Epithelial cell of proximal tubule (primary cell): ENCODE measurements around the gene SP8. TPM values are rescaled to one million over a fixed set of nuclear protein-coding genes. Genes with fewer than 3 reads are reported as not detected.

Source experiments
- DNase-seq: peaks from one replicate; pipeline ENCODE4 v3.0.0-alpha.2; 2011; ENCODE audit warnings: low read depth
- H3K4me3 ChIP-seq: 2 replicates; pipeline ENCODE4 v1.5.1; 2011; ENCODE audit warnings: low read depth, mild to moderate bottlenecking, low read length
- CTCF ChIP-seq: conservative IDR thresholded peaks from 2 replicates; pipeline ENCODE4 v1.5.1; 2012; ENCODE audit warnings: low read depth, mild to moderate bottlenecking, low read length
- total RNA-seq: library from RNA; depleted of rRNA; stranded (reverse); fragments of >200 nt; gene quantifications from 2 replicates; pipeline ENCODE4 v1.2.3, GENCODE V29; 2015

The SP8 gene
- total RNA-seq, 1 donor from 2014 or later: not detected

- TF ChIP-seq CTCF: no peak
- DNase-seq: no peak
- no peak overlapping the region for H3K4me3 ChIP-seq
These were observed 12.0 kb upstream of the SP8 start for GRCh38 chr7:20798694-20799121.

DNA sequence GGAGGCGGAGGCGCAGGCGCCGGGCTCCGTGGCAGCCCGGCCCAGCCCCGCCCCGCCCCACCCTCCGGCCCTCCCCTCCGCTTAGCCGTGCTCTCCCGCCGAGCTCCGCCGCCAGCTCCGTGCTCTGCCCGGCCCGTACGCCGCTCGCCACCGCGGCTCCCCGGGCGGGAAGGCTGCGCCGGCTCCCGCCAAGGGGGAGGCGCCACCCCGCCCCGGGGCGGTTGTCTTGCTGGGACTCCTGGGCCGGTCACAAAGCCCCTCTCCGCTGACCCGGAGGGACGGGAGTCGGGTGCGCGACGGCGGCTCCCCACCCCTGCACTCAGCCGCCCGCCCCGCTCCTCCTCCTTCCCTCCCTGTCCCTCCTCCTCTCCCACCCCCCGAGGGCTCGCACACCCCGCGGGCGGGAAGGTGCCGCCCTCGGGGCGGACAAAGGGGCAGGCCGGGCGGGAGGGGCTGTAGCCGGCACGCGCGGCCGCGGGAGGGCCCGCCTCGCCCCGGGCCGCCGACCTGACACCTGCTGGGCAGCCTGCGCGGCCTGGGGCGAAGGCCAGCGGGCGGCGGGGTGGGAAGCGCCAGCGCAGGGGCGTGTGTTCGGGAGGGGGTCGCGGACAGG lies 11.5 kb upstream of the SP8 start:
- TF ChIP-seq CTCF: no peak
- peak overlapping the region; percentile 48 for H3K4me3 ChIP-seq
- no peak for DNase-seq

- DNase-seq: no peak
- no peak for TF ChIP-seq CTCF
- peak overlapping the region; percentile 44 for H3K4me3 ChIP-seq
These were observed 10.9 kb upstream of the SP8 start for GRCh38 chr7:20797462-20798080.

DNA sequence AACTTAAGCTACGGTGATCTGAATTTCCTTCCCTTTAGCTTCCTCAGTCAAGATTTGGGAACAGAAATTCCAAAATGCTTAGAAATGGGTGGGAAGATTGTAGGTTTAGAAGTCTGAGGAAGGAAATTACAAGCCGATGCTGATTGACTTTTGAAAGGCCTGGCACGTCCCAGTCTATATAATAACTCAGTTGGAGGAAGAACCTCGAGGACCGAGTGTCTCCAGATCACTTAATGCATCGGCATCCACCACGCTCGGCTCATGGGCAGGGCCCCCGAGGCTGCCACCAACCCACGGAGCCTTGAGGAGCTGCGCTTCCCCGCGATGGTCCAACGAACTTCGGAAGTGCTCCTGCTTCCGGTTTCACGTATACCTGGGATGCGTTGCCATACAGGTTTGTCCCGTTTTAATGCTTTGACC lies 10.4 kb upstream of the SP8 start:
- no peak for TF ChIP-seq CTCF
- peak overlapping the region; percentile 44 for H3K4me3 ChIP-seq
- no peak for DNase-seq

GRCh38 chr7:20796500-20796899 lies 9.8 kb upstream of the SP8 start:
- no peak overlapping the region for H3K4me3 ChIP-seq
- DNase-seq: no peak
- TF ChIP-seq CTCF: no peak

- DNase-seq: no peak
- H3K4me3 ChIP-seq: no peak overlapping the region
- TF ChIP-seq CTCF: no peak
These were observed 9.2 kb upstream of the SP8 start for GRCh38 chr7:20795881-20796280.

DNA sequence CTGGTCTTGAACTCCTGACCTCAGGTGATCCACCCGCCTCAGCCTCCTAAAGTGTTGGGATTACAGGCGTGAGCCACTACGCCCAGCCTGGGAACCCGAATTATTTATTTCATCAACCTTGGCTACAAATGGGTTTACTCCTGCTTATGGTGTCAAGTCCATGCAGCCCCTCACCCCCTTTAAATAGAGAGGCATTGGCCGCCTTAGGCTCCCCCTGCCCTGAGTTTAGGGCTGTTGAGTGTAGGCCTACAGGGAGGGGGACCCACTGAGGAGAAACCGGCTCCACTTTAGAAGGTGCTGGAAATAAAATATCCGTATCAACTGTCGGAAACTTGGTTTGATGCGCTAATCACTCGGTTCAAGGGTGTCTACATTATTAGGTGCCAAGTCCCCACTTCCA lies 8.7 kb upstream of the SP8 start:
- TF ChIP-seq CTCF: no peak
- DNase-seq: no peak
- H3K4me3 ChIP-seq: no peak overlapping the region
